GM18526 (cell line): ENCODE results near the gene PEX11G.
A peak's percentile ranks its signal among the peaks of the same experiment; 100 is the strongest.

Source experiments
- POLR2A ChIP-seq: IDR thresholded peaks from 3 replicates; pipeline ENCODE4 v1.6.1; 2011; ENCODE audit not compliant: insufficient read length; ENCODE audit errors: extremely low read depth

PEX11G gene

GRCh38 chr19:7488736-7489353, at the start of gene PEX11G:
TSS of gene PEX11G (minus strand) at chr19:7489035. CDS start at chr19:7489010, 25 bp downstream.
- TF ChIP-seq POLR2A = peak; percentile 73

GRCh38 chr19:7535998-7536695, 47.3 kb upstream of the PEX11G start:
- no peak for TF ChIP-seq POLR2A

- peak; percentile 44 for TF ChIP-seq POLR2A
Observed at GRCh38 chr19:7535047-7535997, 46.5 kb upstream of the PEX11G start, which contains the start of gene PNPLA6. TSS of gene PNPLA6 (plus strand) at chr19:7535717. CDS start at chr19:7535789, 72 bp downstream.

- no peak for TF ChIP-seq POLR2A
Observed at GRCh38 chr19:7534531-7535046, 45.8 kb upstream of the PEX11G start.

- no peak for TF ChIP-seq POLR2A
Observed at GRCh38 chr19:7533925-7534480, 45.2 kb upstream of the PEX11G start.

GRCh38 chr19:7533281-7533885, 44.5 kb upstream of the PEX11G start:
- no peak for TF ChIP-seq POLR2A

GRCh38 chr19:7529610-7530490, 41.0 kb upstream of the PEX11G start:
- no peak for TF ChIP-seq POLR2A

GRCh38 chr19:7529246-7529600, 40.4 kb upstream of the PEX11G start:
- TF ChIP-seq POLR2A = no peak

- TF ChIP-seq POLR2A = no peak
Observed at GRCh38 chr19:7528522-7529245, 39.8 kb upstream of the PEX11G start.

GRCh38 chr19:7528192-7528519, 39.3 kb upstream of the PEX11G start:
- TF ChIP-seq POLR2A = no peak

GRCh38 chr19:7527516-7528191, 38.8 kb upstream of the PEX11G start:
- no peak for TF ChIP-seq POLR2A

- no peak for TF ChIP-seq POLR2A
Observed at GRCh38 chr19:7526059-7526929, 37.5 kb upstream of the PEX11G start.
